DND-41 (cell line): ENCODE data around the gene GFOD2.

Source experiments
- EZH2 ChIP-seq: IDR thresholded peaks from 3 replicates; pipeline ENCODE4 v1.6.1; 2012; ENCODE audit warnings: borderline replicate concordance, low read depth, mild to moderate bottlenecking, moderate library complexity, low read length, inconsistent platforms; ENCODE audit not compliant: severe bottlenecking
- TF ChIP-seq, protein P1 (sequence below): IDR thresholded peaks from 2 replicates; pipeline ENCODE4 v1.5.1; 2012; ENCODE audit warnings: borderline replicate concordance, low read length, moderate library complexity, mild to moderate bottlenecking; ENCODE audit not compliant: poor library complexity, severe bottlenecking; ENCODE audit errors: extremely low read depth

- TF ChIP-seq, protein P1, sequence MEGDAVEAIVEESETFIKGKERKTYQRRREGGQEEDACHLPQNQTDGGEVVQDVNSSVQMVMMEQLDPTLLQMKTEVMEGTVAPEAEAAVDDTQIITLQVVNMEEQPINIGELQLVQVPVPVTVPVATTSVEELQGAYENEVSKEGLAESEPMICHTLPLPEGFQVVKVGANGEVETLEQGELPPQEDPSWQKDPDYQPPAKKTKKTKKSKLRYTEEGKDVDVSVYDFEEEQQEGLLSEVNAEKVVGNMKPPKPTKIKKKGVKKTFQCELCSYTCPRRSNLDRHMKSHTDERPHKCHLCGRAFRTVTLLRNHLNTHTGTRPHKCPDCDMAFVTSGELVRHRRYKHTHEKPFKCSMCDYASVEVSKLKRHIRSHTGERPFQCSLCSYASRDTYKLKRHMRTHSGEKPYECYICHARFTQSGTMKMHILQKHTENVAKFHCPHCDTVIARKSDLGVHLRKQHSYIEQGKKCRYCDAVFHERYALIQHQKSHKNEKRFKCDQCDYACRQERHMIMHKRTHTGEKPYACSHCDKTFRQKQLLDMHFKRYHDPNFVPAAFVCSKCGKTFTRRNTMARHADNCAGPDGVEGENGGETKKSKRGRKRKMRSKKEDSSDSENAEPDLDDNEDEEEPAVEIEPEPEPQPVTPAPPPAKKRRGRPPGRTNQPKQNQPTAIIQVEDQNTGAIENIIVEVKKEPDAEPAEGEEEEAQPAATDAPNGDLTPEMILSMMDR: no peak
- no peak for TF ChIP-seq EZH2
Observed at GRCh38 chr16:67762385-67762784, 43.3 kb upstream of the GFOD2 start.
